B cell (primary cell): ENCODE measurements around the gene FOXL2. TPM values are rescaled to one million over a fixed set of nuclear protein-coding genes. Genes with fewer than 3 reads are reported as not detected.

Source experiments
- ATAC-seq: fragments of 200-7000 bp; cut with Tn5 transposase; one replicate; pipeline ENCODE4 v1.10.0; 2021; ENCODE audit warnings: low read depth, mild to moderate bottlenecking, moderate number of reproducible peaks, moderate library complexity
- CTCF ChIA-PET: fragments of 350-600 bp; sonication (Branson Sonifier 250); formaldehyde crosslinking; loops from one replicate; lab custom pipeline; 2021; ENCODE audit warnings: antibody characterized with exemption, inconsistent platforms; lab: Charles Lee
- POLR2A ChIA-PET: fragments of 350-600 bp; sonication (Branson Sonifier 250); formaldehyde crosslinking; loops from one replicate; lab custom pipeline; 2021; ENCODE audit warnings: antibody characterized with exemption; lab: Charles Lee
- DNase-seq: peaks from one replicate; pipeline ENCODE4 v3.0.0; 2013
- H2AFZ ChIP-seq: 2 replicates; pipeline ENCODE4 v1.6.1; 2012; ENCODE audit warnings: mild to moderate bottlenecking, low read depth, low read length; ENCODE audit not compliant: insufficient read depth, poor library complexity, severe bottlenecking
- H3K27ac ChIP-seq, 2 donors: 1 replicate in 1 of 2; 2 replicates in 1 of 2; pipeline ENCODE4 v1.5.1; 2012 to 2013; ENCODE audit warnings: low read length in 2 of 2, mild to moderate bottlenecking in 2 of 2, moderate library complexity in 1 of 2
- H3K27me3 ChIP-seq, 4 experiments: fragments of 200-600 bp in 1 of 4; sonication (generic) in 1 of 4; replicated peaks in 1 of 4; 1 replicate in 2 of 4; 2 replicates in 2 of 4; pipeline versions ENCODE4 v1.6.1 to v1.7.0; 2013 to 2016; ENCODE audit warnings: low read length in 3 of 4, mild to moderate bottlenecking in 2 of 4, mixed read lengths in 1 of 4, moderate library complexity in 1 of 4; ENCODE audit not compliant: insufficient read depth in 4 of 4, control insufficient read depth in 3 of 4; ENCODE audit errors: control extremely low read depth in 1 of 4
- H3K36me3 ChIP-seq, 2 experiments: replicated peaks in 1 of 2; 1 replicate in 1 of 2; 2 replicates in 1 of 2; pipeline versions ENCODE4 v1.6.1 to v1.7.1; 2013; ENCODE audit warnings: low read length in 1 of 2; ENCODE audit not compliant: insufficient read depth in 2 of 2, control insufficient read depth in 1 of 2; ENCODE audit errors: control extremely low read depth in 1 of 2, extremely low read depth in 1 of 2
- H3K4me1 ChIP-seq, 2 donors: fragments of 200-600 bp in 1 of 2; sonication (generic) in 1 of 2; 1 replicate in 1 of 2; 2 replicates in 1 of 2; pipeline versions ENCODE4 v1.5.1 to v1.6.1; 2013 to 2017; ENCODE audit warnings: low read length in 2 of 2; ENCODE audit not compliant: control insufficient read depth in 2 of 2, insufficient read depth in 2 of 2
- H3K4me2 ChIP-seq: replicated peaks from 2 replicates; pipeline ENCODE3; 2012; ENCODE audit warnings: mild to moderate bottlenecking, low read depth, low read length; ENCODE audit not compliant: poor library complexity, severe bottlenecking
- H3K4me3 ChIP-seq, 5 experiments: fragments of 200-600 bp in 1 of 5; sonication (generic) in 1 of 5; 1 replicate in 3 of 5; 2 replicates in 2 of 5; pipeline versions ENCODE4 v1.5.1 to v1.7.0; 2011 to 2016; ENCODE audit warnings: low read length in 4 of 5, mild to moderate bottlenecking in 4 of 5, low read depth in 2 of 5, control low read depth in 1 of 5, moderate library complexity in 1 of 5; ENCODE audit not compliant: insufficient read depth in 1 of 5; ENCODE audit errors: control extremely low read depth in 1 of 5, extremely low read depth in 1 of 5
- H3K79me2 ChIP-seq: fragments of 200-600 bp; sonication (generic); one replicate; pipeline ENCODE4 v1.6.0; 2016; ENCODE audit warnings: low read length; ENCODE audit not compliant: control insufficient read depth, insufficient read depth
- H3K9ac ChIP-seq: fragments of 200-600 bp; sonication (generic); 2 replicates; pipeline ENCODE4 v1.6.1; 2017; ENCODE audit warnings: mild to moderate bottlenecking, low read length, moderate library complexity
- H3K9me3 ChIP-seq, 3 donors: one replicate each; pipeline versions ENCODE4 v1.6.1 to v1.7.1; 2013; ENCODE audit warnings: low read length in 2 of 3; ENCODE audit not compliant: control insufficient read depth in 2 of 3, insufficient read depth in 1 of 3; ENCODE audit errors: control extremely low read depth in 1 of 3
- H4K20me1 ChIP-seq: 2 replicates; pipeline ENCODE4 v1.6.0; 2012; ENCODE audit warnings: mild to moderate bottlenecking, low read length; ENCODE audit not compliant: insufficient read depth, control insufficient read depth, poor library complexity, severe bottlenecking
- H3K27ac Mint-ChIP-seq: one replicate; pipeline ENCODE4 v1.8.0; 2021; ENCODE audit warnings: mixed read lengths
- H3K27me3 Mint-ChIP-seq: one replicate; pipeline ENCODE4 v1.8.0; 2021; ENCODE audit warnings: mixed read lengths
- H3K4me1 Mint-ChIP-seq: one replicate; pipeline ENCODE4 v1.8.0; 2021; ENCODE audit warnings: mixed read lengths
- H3K4me3 Mint-ChIP-seq: one replicate; pipeline ENCODE4 v1.8.0; 2021; ENCODE audit warnings: mixed read lengths
- H3K9me3 Mint-ChIP-seq: one replicate; pipeline ENCODE4 v1.8.0; 2022; ENCODE audit warnings: mixed read lengths; ENCODE audit not compliant: insufficient read depth
- CTCF ChIP-seq: fragments of 200-600 bp; IDR thresholded peaks from one replicate; pipeline ENCODE4 v1.8.0; 2022; ENCODE audit warnings: antibody characterized with exemption, mild to moderate bottlenecking
- EZH2 ChIP-seq: IDR thresholded peaks from 2 replicates; pipeline ENCODE4 v1.6.1; 2012; ENCODE audit warnings: borderline replicate concordance, low read depth, mild to moderate bottlenecking, moderate library complexity, low read length; ENCODE audit not compliant: insufficient read depth, poor library complexity, severe bottlenecking
- WGBS: methylation state at CpG from one replicate; pipeline ENCODE4 v1.1.5; 2013; ENCODE audit warnings: missing lambda C conversion rate; ENCODE audit not compliant: insufficient coverage; 5-methylcytosine and 5-hydroxymethylcytosine counted together
- intact Hi-C: fragments of 100-400 bp; cut with micrococcal nuclease; formaldehyde crosslinking; loops from one replicate; pipeline ENCODE4 v1.10.0; 2022
- polyA plus RNA-seq: library from polyadenylated mRNA; depleted of rRNA; stranded (reverse); fragments of >200 nt; gene quantifications from 2 replicates; pipeline ENCODE4 v1.2.3, GENCODE V29; 2012
- total RNA-seq, 2 donors: library from RNA; stranded (reverse); fragments of 120-200 nt in 1 of 2; gene quantifications; 1 replicate in 1 of 2; 2 replicates in 1 of 2; pipeline versions ENCODE4 v1.2.3 to v1.2.4, GENCODE V29; 2013 to 2022

Gene FOXL2
- total and polyA plus RNA-seq, 2 donors (not counting 1 experiment from before 2014, with no cell fraction given): not detected

GRCh38 chr3:138949002-138949418 lies 2.1 kb upstream of the FOXL2 start:
- peak overlapping the region; percentile 75 for H3K4me3 Mint-ChIP-seq

More at GRCh38 chr3:138949002-138949418, 2.1 kb upstream of the FOXL2 start:
- peaks cover 0 to 32% (median 0%) of the 10 kb centered on the region in 3 donors for H3K9me3 ChIP-seq
- H3K9me3 Mint-ChIP-seq: no peaks in the 10 kb centered on the region
- intact Hi-C loops: no loop called here
- H3K4me2 ChIP-seq: peak overlapping the region; percentile 75
- no peak overlapping the region for H3K27ac ChIP-seq
- ChIA-PET CTCF (interaction anchor here (1.7 kb wide), 1 partner anchor 33 kb away, joined by 8 read pairs; no protein-coding TSS in a partner anchor), POLR2A (no interaction called here)
- ATAC-seq (no peak), DNase-seq (no peak)
- H4K20me1 ChIP-seq: no peaks in the 10 kb centered on the region
- peak overlapping the region; percentile 51 for H2AFZ ChIP-seq
- H3K27me3 Mint-ChIP-seq: peaks cover 61% of the 10 kb centered on the region
- H3K4me1 ChIP-seq: peaks cover 42 to 55% of the 10 kb centered on the region in 2 donors
- peaks cover 0 to 77% (median 47%) of the 10 kb centered on the region in 4 experiments for H3K27me3 ChIP-seq
- peaks cover 43% of the 10 kb centered on the region for H3K4me1 Mint-ChIP-seq
- WGBS: 25% methylated on average over 2 of the region's 5 CpGs
- H3K27ac Mint-ChIP-seq: no peak overlapping the region
- no peaks in the 10 kb centered on the region for H3K36me3 ChIP-seq
- no peak for TF ChIP-seq CTCF
- TF ChIP-seq EZH2: no peak
- H3K79me2 ChIP-seq: no peaks in the 10 kb centered on the region
- no peak overlapping the region for H3K4me3 ChIP-seq
- H3K9ac ChIP-seq: no peak overlapping the region
